K562 (cell line): ENCODE results near the gene HRH3. TPM values are rescaled to one million over a fixed set of nuclear protein-coding genes. Genes with fewer than 3 reads are reported as not detected.

Experiments
- ATAC-seq: fragments of 200-7000 bp; cut with Tn5 transposase; 3 replicates; pipeline ENCODE4 v1.9.1; 2020; ENCODE audit warnings: moderate library complexity
- BruUV-seq: library from RNA; stranded (reverse); fragments of 400-500 nt; replicated peaks from 2 replicates; lab custom pipeline; 2021; lab: Mats Ljungman, UMichigan
- CTCF ChIA-PET: fragments of 300-600 bp; formaldehyde crosslinking; extraction: SDS; loops from one replicate; lab custom pipeline; 2021; ENCODE audit warnings: low intra/inter-chr PET ratio; lab: Yijun Ruan, JAX
- POLR2A ChIA-PET: fragments of 300-600, 350-650 bp; sonication (Branson Sonifier 250); formaldehyde crosslinking; extraction: SDS; loops from one replicate; lab custom pipeline; 2021; ENCODE audit warnings: antibody characterized with exemption, inconsistent platforms; lab: Yijun Ruan, JAX
- DNase-seq, 4 experiments: peaks; one replicate each; pipeline versions ENCODE4 v3.0.0 to v3.0.0-alpha.2; 2011 to 2018; ENCODE audit warnings: low spot score in 3 of 4, mixed read lengths in 3 of 4; ENCODE audit errors: extremely low read depth in 1 of 4
- FAIRE-seq: peaks from 2 replicates; lab custom pipeline; 2011; peaks lifted over from hg19 to GRCh38; lab: Jason Lieb, UNC
- H2AFZ ChIP-seq: 2 replicates; pipeline ENCODE4 v1.6.0; 2011; ENCODE audit warnings: low read depth, low read length, control low read depth, inconsistent platforms
- H3K27ac ChIP-seq: fragments of 200-600 bp; 3 replicates; pipeline ENCODE4 v1.8.0; 2011; ENCODE audit warnings: low read depth, mild to moderate bottlenecking, control low read depth, inconsistent platforms, low read length, moderate library complexity, mixed read lengths; ENCODE audit errors: extremely low read depth
- H3K27me3 ChIP-seq, 2 experiments: fragments of 300-600 bp in 1 of 2; 2 replicates in 1 of 2; 3 replicates in 1 of 2; pipeline versions ENCODE4 v1.6.0 to v1.8.0; 2011; ENCODE audit warnings: inconsistent platforms in 2 of 2, low read length in 2 of 2, mild to moderate bottlenecking in 1 of 2, mixed read lengths in 1 of 2, moderate library complexity in 1 of 2; ENCODE audit not compliant: control insufficient read depth in 2 of 2, insufficient read depth in 2 of 2
- H3K36me3 ChIP-seq: fragments of 300-600 bp; 3 replicates; pipeline ENCODE4 v1.8.0; 2011; ENCODE audit warnings: mild to moderate bottlenecking, low read length, inconsistent platforms; ENCODE audit not compliant: control insufficient read depth, insufficient read depth
- H3K4me1 ChIP-seq, 2 experiments: fragments of 200-600 bp in 1 of 2; replicated peaks in 1 of 2; 2 replicates in 1 of 2; 3 replicates in 1 of 2; pipeline versions ENCODE4 v1.5.1 to v1.8.0; 2011; ENCODE audit warnings: inconsistent platforms in 2 of 2, low read length in 2 of 2, mild to moderate bottlenecking in 1 of 2, mixed read lengths in 1 of 2, moderate library complexity in 1 of 2; ENCODE audit not compliant: control insufficient read depth in 2 of 2, insufficient read depth in 2 of 2
- H3K4me2 ChIP-seq: 2 replicates; pipeline ENCODE4 v1.6.1; 2011; ENCODE audit warnings: low read length, control low read depth, inconsistent platforms, mixed read lengths; ENCODE audit not compliant: insufficient read depth
- H3K4me3 ChIP-seq: fragments of 200-600 bp; sonication (generic), shearing (Covaris generic); 2 replicates; pipeline ENCODE4 v1.5.1; 2016; ENCODE audit warnings: control low read depth, inconsistent platforms
- H3K79me2 ChIP-seq: fragments of 200-600 bp; 3 replicates; pipeline ENCODE4 v1.8.0; 2011; ENCODE audit warnings: low read length, inconsistent platforms; ENCODE audit not compliant: control insufficient read depth, insufficient read depth
- H3K9ac ChIP-seq, 2 experiments: 2 replicates each; pipeline versions ENCODE4 v1.6.0 to v1.6.1; 2011; ENCODE audit warnings: low read depth in 2 of 2, low read length in 2 of 2, control low read depth in 1 of 2, inconsistent platforms in 1 of 2, mild to moderate bottlenecking in 1 of 2, mixed read lengths in 1 of 2; ENCODE audit not compliant: insufficient read depth in 1 of 2
- H3K9me1 ChIP-seq: one replicate; pipeline ENCODE4 v1.6.0; 2011; ENCODE audit warnings: inconsistent platforms, mild to moderate bottlenecking, low read length, moderate library complexity; ENCODE audit not compliant: control insufficient read depth, insufficient read depth
- H3K9me3 ChIP-seq: replicated peaks from 2 replicates; pipeline ENCODE4 v1.5.1; 2011; ENCODE audit warnings: low read depth, low read length, inconsistent platforms; ENCODE audit not compliant: control insufficient read depth, insufficient read depth
- H4K20me1 ChIP-seq: replicated peaks from 2 replicates; pipeline ENCODE4 v1.6.1; 2011; ENCODE audit warnings: low read length, inconsistent platforms, mixed read lengths; ENCODE audit not compliant: control insufficient read depth, insufficient read depth
- BRD4 ChIP-seq: fragments of 200-600 bp; sonication (generic); IDR thresholded peaks from 2 replicates; pipeline ENCODE4 v1.6.1; 2017; ENCODE audit warnings: inconsistent platforms
- CSDE1 ChIP-seq, 2 experiments: fragments of 450-650 bp; IDR thresholded peaks; 2 replicates each; pipeline ENCODE4 v1.6.1; 2016; ENCODE audit warnings: mild to moderate bottlenecking in 1 of 2
- ELK3 ChIP-seq: fragments of 450-650 bp; formaldehyde crosslinking; IDR thresholded peaks from 2 replicates; pipeline ENCODE4 v1.4.0; 2020; ENCODE audit warnings: mild to moderate bottlenecking
- FOXK2 ChIP-seq, 2 experiments: fragments of 450-650 bp; IDR thresholded peaks in 1 of 2; conservative IDR thresholded peaks in 1 of 2; 2 replicates each; pipeline ENCODE4 v1.6.1; 2016; ENCODE audit warnings: low read depth in 2 of 2, mild to moderate bottlenecking in 1 of 2
- HNRNPUL1 ChIP-seq: fragments of 200-400 bp; formaldehyde crosslinking; IDR thresholded peaks from 2 replicates; pipeline ENCODE4 v1.6.1; 2017; ENCODE audit warnings: low read length
- KLF10 ChIP-seq: fragments of 250-450 bp; sonication (Bioruptor Pico); IDR thresholded peaks from 2 replicates; pipeline ENCODE4 v1.6.1; 2021; ENCODE audit warnings: matching md5 sums
- PYGO2 ChIP-seq: fragments of 450-650 bp; IDR thresholded peaks from 2 replicates; pipeline ENCODE4 v1.6.1; 2016; ENCODE audit warnings: mild to moderate bottlenecking, missing genetic modification characterization, moderate library complexity, missing compliant biosample characterization
- RAD21 ChIP-seq, 2 experiments: fragments of 250-450 bp in 1 of 2; fragments of 450-650 bp in 1 of 2; sonication (Bioruptor Pico) in 1 of 2; formaldehyde crosslinking in 1 of 2; IDR thresholded peaks in 1 of 2; conservative IDR thresholded peaks in 1 of 2; 2 replicates each; pipeline versions ENCODE4 v1.4.0 to v1.8.0; 2020 to 2022; ENCODE audit warnings: mild to moderate bottlenecking in 2 of 2, moderate library complexity in 1 of 2
- ZKSCAN8 ChIP-seq: fragments of 200-800 bp; sonication (Bioruptor generic); IDR thresholded peaks from 2 replicates; pipeline ENCODE4 v1.6.1; 2016; ENCODE audit warnings: missing genetic modification characterization, missing compliant biosample characterization
- WGBS: fragments of 100-300 bp; shearing (Covaris generic); methylation state at CpG from one replicate; pipeline ENCODE4 v1.1.6; 2016; ENCODE audit warnings: low coverage, mixed read lengths; ENCODE audit not compliant: insufficient coverage; ENCODE audit errors: missing lambda C conversion rate; 5-methylcytosine and 5-hydroxymethylcytosine counted together
- in situ Hi-C: fragments of 300-500 bp; cut with MboI; formaldehyde crosslinking; loops from 4 replicates; pipeline ENCODE4 v1.15.0; 2018; ENCODE audit warnings: inconsistent platforms, mixed read lengths
- intact Hi-C: fragments of 100-400 bp; cut with micrococcal nuclease; formaldehyde crosslinking; loops from 2 replicates; pipeline ENCODE4 v1.14.2; 2022
- polyA plus RNA-seq, 8 experiments: library from polyadenylated mRNA; depleted of rRNA in 4 of 8; stranded (reverse) in 5 of 8; unstranded in 3 of 8; fragments of >200 nt; fragmentation: Nextera tagmentation in 2 of 8; fragmentation: Illumina TruSeq in 1 of 8; extraction: Ambion mirVana in 2 of 8; extraction: Trizol in 1 of 8; gene quantifications; 2 replicates each; pipeline versions ENCODE4 v1.2.1 to v1.2.3, GENCODE V29; 2011 to 2014; ENCODE audit warnings: inconsistent platforms in 1 of 8, missing spikeins in 1 of 8
- total RNA-seq, 7 experiments: library from RNA; depleted of rRNA in 6 of 7; stranded (reverse); fragments of >200 nt in 6 of 7; fragmentation: Illumina TruSeq in 2 of 7; extraction: Trizol in 2 of 7; gene quantifications; 2 replicates each; pipeline versions ENCODE4 v1.2.1 to v1.2.3, GENCODE V29; 2011 to 2021; ENCODE audit warnings: low replicate concordance in 1 of 7
- TF ChIP-seq, protein P1 (sequence below): sonication (generic); formaldehyde crosslinking; IDR thresholded peaks from 2 replicates; pipeline ENCODE4 v1.8.0; 2022; ENCODE audit warnings: missing genetic modification reagents, mild to moderate bottlenecking, borderline replicate concordance

Gene HRH3
- total and polyA plus RNA-seq, 9 of the 15 experiments (the other 6 are each of a cell fraction or from before 2014, with no cell fraction given), result not detected

DNA sequence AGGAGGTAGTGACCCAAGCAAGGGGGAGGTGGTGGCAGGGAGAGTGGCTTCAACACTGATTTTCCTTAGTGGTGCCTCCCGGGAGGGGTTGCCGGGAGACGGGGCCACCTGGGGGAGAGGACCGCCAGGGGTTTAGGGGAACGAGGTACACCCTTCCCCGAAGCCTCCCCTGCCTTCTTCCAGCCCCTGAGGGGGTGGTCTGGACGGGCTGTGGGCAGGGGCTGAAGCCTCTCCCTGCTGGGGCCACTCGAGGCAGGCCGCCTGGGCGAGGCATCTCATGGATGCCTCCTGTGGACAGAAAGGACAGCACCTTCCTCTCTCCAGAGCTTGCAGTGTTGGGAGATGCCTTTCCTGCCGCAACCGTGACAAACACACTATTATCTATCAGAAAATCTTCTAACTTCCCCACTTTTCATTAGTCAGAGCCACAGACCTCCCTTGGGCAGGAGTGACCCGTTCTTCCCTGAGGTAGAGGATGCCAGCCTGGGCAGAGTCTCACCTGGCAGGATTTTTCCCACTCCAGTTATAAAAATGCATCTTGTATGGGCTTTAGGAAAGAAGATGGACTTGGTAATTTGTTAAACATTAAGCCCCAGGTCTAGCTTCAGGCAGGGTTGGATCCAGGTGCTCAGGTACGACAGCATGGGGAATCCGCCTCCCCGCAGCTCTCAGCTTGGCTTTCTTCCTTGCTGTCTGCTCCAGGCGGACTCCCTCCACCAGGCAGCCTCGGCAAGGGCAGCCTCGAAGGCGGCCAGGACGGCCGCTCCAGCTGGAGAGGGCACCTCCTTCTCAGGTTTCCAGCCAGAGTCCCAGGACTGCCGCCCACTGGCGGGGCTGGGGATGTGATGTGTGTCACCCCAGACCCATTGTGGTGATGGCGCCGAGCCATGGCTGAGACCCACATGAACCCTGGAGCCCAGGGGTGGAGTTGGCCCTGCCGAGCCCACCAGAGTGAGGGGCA, 11.0 kb downstream of the HRH3 start:
- no peak overlapping the region for H2AFZ ChIP-seq
- peaks cover 4 to 50% of the 10 kb centered on the region in 2 experiments; a peak in 3 of 5 replicates for H3K4me1 ChIP-seq
- peak overlapping the region in 1 of 2 experiments; percentile 74; a peak in 2 of 4 replicates for H3K9ac ChIP-seq
- DNase-seq (peak; percentile 52 to 76 (median 70)), FAIRE-seq (peak; percentile 68), ATAC-seq (peak; percentile 85)
- H3K4me3 ChIP-seq, result no peak overlapping the region
- in situ Hi-C loops, result no loop called here
- 3% methylated on average over 24 of the region's 27 CpGs for WGBS
- H3K36me3 ChIP-seq, result no peaks in the 10 kb centered on the region
- H3K27me3 ChIP-seq, result peaks cover 0 to 29% of the 10 kb centered on the region in 2 experiments; a peak in 3 of 5 replicates
- POLR2A ChIA-PET, result interaction anchor here (0.6 to 1.7 kb wide), 5 partner anchors 9 to 198 kb away, joined by 3 to 5 read pairs (median 4); no protein-coding TSS in a partner anchor
- H3K27ac ChIP-seq, result no peak overlapping the region
- BruUV-seq, result no TSS peak
- H3K9me3 ChIP-seq, result no peaks in the 10 kb centered on the region
- CTCF ChIA-PET, result interaction anchor here (0.7 kb wide), 1 partner anchor 198 kb away, joined by 3 read pairs; no protein-coding TSS in a partner anchor
- H3K9me1 ChIP-seq, result peaks cover 3% of the 10 kb centered on the region
- no peaks in the 10 kb centered on the region for H3K79me2 ChIP-seq
- peaks cover 25% of the 10 kb centered on the region for H4K20me1 ChIP-seq
- intact Hi-C loops, result no loop called here
- H3K4me2 ChIP-seq, result no peak overlapping the region
- no peak for TF ChIP-seq HNRNPUL1
- TF ChIP-seq BRD4, result no peak
- no peak for TF ChIP-seq FOXK2 (conservative IDR thresholded peaks at IDR 0.05 in 1 of 2, IDR thresholded peaks at IDR 0.05 in 1 of 2; ENCODE audit: low read depth in 2 of 2)
- no peak for TF ChIP-seq ELK3 (CRISPR knock-in tag)
- no peak for TF ChIP-seq PYGO2
- TF ChIP-seq KLF10 (CRISPR knock-in tag), result no peak
- peak in 1 of 2 experiments; percentile 40; a peak in 2 of 4 replicates for TF ChIP-seq RAD21 (CRISPR knock-in tag; conservative IDR thresholded peaks at IDR 0.05 in 1 of 2, IDR thresholded peaks at IDR 0.05 in 1 of 2)
- no peak for TF ChIP-seq ZKSCAN8 (CRISPR knock-in tag)
- no peak for TF ChIP-seq CSDE1 (IDR thresholded peaks at IDR 0.05)
- TF ChIP-seq, protein P1, sequence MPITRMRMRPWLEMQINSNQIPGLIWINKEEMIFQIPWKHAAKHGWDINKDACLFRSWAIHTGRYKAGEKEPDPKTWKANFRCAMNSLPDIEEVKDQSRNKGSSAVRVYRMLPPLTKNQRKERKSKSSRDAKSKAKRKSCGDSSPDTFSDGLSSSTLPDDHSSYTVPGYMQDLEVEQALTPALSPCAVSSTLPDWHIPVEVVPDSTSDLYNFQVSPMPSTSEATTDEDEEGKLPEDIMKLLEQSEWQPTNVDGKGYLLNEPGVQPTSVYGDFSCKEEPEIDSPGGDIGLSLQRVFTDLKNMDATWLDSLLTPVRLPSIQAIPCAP (CRISPR knock-in tag), result no peak
